Neuronal stem cell (in vitro differentiated cells): ENCODE measurements around the gene LINGO3.

Experiments used
- DNase-seq: peaks from one replicate; pipeline ENCODE4 v3.0.0-alpha.2; 2013; ENCODE audit warnings: low spot score
- H2AFZ ChIP-seq: one replicate; pipeline ENCODE4 v1.6.1; 2013; ENCODE audit warnings: mild to moderate bottlenecking, low read length, inconsistent platforms
- H2AK5ac ChIP-seq: 2 replicates; pipeline ENCODE4 v1.6.1; 2013; ENCODE audit warnings: low read depth, mild to moderate bottlenecking, inconsistent platforms, low read length, moderate library complexity, mixed read lengths
- H2BK120ac ChIP-seq: 2 replicates; pipeline ENCODE4 v1.6.1; 2013; ENCODE audit warnings: low read depth, mild to moderate bottlenecking, inconsistent platforms, low read length, moderate library complexity, mixed read lengths
- H2BK12ac ChIP-seq: one replicate; pipeline ENCODE4 v1.6.1; 2013; ENCODE audit warnings: low read length, inconsistent platforms
- H2BK15ac ChIP-seq: 2 replicates; pipeline ENCODE4 v1.6.1; 2013; ENCODE audit warnings: mild to moderate bottlenecking, low read length, inconsistent platforms, mixed read lengths
- H2BK5ac ChIP-seq: one replicate; pipeline ENCODE4 v1.6.1; 2013; ENCODE audit warnings: inconsistent platforms, mild to moderate bottlenecking, low read length, moderate library complexity
- H3K14ac ChIP-seq: one replicate; pipeline ENCODE4 v1.6.1; 2013; ENCODE audit warnings: low read length, inconsistent platforms
- H3K18ac ChIP-seq: 2 replicates; pipeline ENCODE4 v1.6.1; 2013; ENCODE audit warnings: low read length, inconsistent platforms
- H3K23ac ChIP-seq: 2 replicates; pipeline ENCODE4 v1.6.1; 2013; ENCODE audit warnings: low read depth, mild to moderate bottlenecking, mixed read lengths, low read length, inconsistent platforms; ENCODE audit not compliant: poor library complexity
- H3K27ac ChIP-seq: replicated peaks from 3 replicates; pipeline ENCODE4 v1.5.1; 2013; ENCODE audit warnings: low read length, inconsistent platforms
- H3K27me3 ChIP-seq, 3 experiments: 2 replicates each; pipeline ENCODE4 v1.6.1; 2013; ENCODE audit warnings: low read length in 3 of 3, mild to moderate bottlenecking in 2 of 3, inconsistent platforms in 1 of 3, low read depth in 1 of 3, mixed read lengths in 1 of 3, moderate library complexity in 1 of 3; ENCODE audit not compliant: control insufficient read depth in 3 of 3, insufficient read depth in 3 of 3
- H3K36me3 ChIP-seq, 2 donors: replicated peaks in 1 of 2; 2 replicates each; pipeline ENCODE4 v1.6.1; 2013; ENCODE audit warnings: low read length in 2 of 2; ENCODE audit not compliant: control insufficient read depth in 2 of 2, insufficient read depth in 2 of 2
- H3K4ac ChIP-seq: 2 replicates; pipeline ENCODE4 v1.6.1; 2013; ENCODE audit warnings: inconsistent platforms, mild to moderate bottlenecking, low read length, moderate library complexity
- H3K4me1 ChIP-seq, 2 donors: 1 replicate in 1 of 2; 2 replicates in 1 of 2; pipeline ENCODE4 v1.6.1; 2013; ENCODE audit warnings: low read length in 2 of 2, low read depth in 1 of 2; ENCODE audit not compliant: control insufficient read depth in 2 of 2, insufficient read depth in 1 of 2
- H3K4me2 ChIP-seq: one replicate; pipeline ENCODE4 v1.6.1; 2013; ENCODE audit warnings: mild to moderate bottlenecking, low read length, inconsistent platforms; ENCODE audit not compliant: insufficient read depth, poor library complexity, severe bottlenecking
- H3K4me3 ChIP-seq, 2 donors: 2 replicates each; pipeline ENCODE4 v1.5.1; 2013; ENCODE audit warnings: low read length in 2 of 2, mild to moderate bottlenecking in 2 of 2, inconsistent platforms in 1 of 2, moderate library complexity in 1 of 2
- H3K79me1 ChIP-seq: one replicate; pipeline ENCODE4 v1.6.1; 2013; ENCODE audit warnings: low read depth, mild to moderate bottlenecking, inconsistent platforms, low read length, moderate library complexity
- H3K9ac ChIP-seq: one replicate; pipeline ENCODE4 v1.6.1; 2013; ENCODE audit warnings: mild to moderate bottlenecking, low read depth, low read length, inconsistent platforms; ENCODE audit not compliant: poor library complexity
- H3K9me3 ChIP-seq, 2 donors: replicated peaks in 1 of 2; 2 replicates each; pipeline versions ENCODE3 to v1.6.1; 2013; ENCODE audit warnings: low read length in 2 of 2, mild to moderate bottlenecking in 2 of 2, inconsistent platforms in 1 of 2, low read depth in 1 of 2, mixed read lengths in 1 of 2, moderate library complexity in 1 of 2; ENCODE audit not compliant: control insufficient read depth in 2 of 2, insufficient read depth in 1 of 2
- H4K8ac ChIP-seq: one replicate; pipeline ENCODE4 v1.6.1; 2013; ENCODE audit warnings: low read depth, mild to moderate bottlenecking, inconsistent platforms, low read length, moderate library complexity
- H4K91ac ChIP-seq: one replicate; pipeline ENCODE4 v1.6.1; 2013; ENCODE audit warnings: low read length, low read depth, mild to moderate bottlenecking, inconsistent platforms; ENCODE audit not compliant: poor library complexity
- WGBS, 2 donors: extraction: QIAGEN DNeasy Blood & Tissue Kit; methylation state at CpG; one replicate each; pipeline ENCODE4 v1.1.7; 2013; ENCODE audit warnings: missing lambda C conversion rate in 2 of 2, mixed read lengths in 1 of 2; ENCODE audit not compliant: insufficient read length in 2 of 2, insufficient replicate concordance in 1 of 2; ENCODE audit errors: extremely low coverage in 2 of 2; 5-methylcytosine and 5-hydroxymethylcytosine counted together

LINGO3 gene

GRCh38 chr19:2274931-2275535, 32.9 kb downstream of the LINGO3 start:
- H3K9ac ChIP-seq: peak overlapping the region; percentile 60
- H3K79me1 ChIP-seq: peaks cover 22% of the 10 kb centered on the region
- no peak overlapping the region for H2AK5ac ChIP-seq
- H2BK120ac ChIP-seq: no peak overlapping the region
- H3K4me3 ChIP-seq: no peak overlapping the region
- peaks cover 20 to 28% of the 10 kb centered on the region in 2 donors for H3K36me3 ChIP-seq
- peaks cover 12 to 21% of the 10 kb centered on the region in 2 donors for H3K4me1 ChIP-seq
- H4K91ac ChIP-seq: no peak overlapping the region
- H3K9me3 ChIP-seq: no peaks in the 10 kb centered on the region
- WGBS, 2 donors: no CpG with 5 or more reads among the region's 16 CpGs
- peak overlapping the region; percentile 23 for H2AFZ ChIP-seq
- H3K18ac ChIP-seq: no peak overlapping the region
- no peak overlapping the region for H2BK12ac ChIP-seq
- peak overlapping the region; percentile 14 for H3K23ac ChIP-seq
- no peak overlapping the region for H3K4me2 ChIP-seq
- H3K27ac ChIP-seq: no peak overlapping the region
- no peak overlapping the region for H4K8ac ChIP-seq
- no peak for DNase-seq
- no peak overlapping the region for H3K4ac ChIP-seq
- no peak overlapping the region for H3K14ac ChIP-seq
- H2BK15ac ChIP-seq: no peak overlapping the region
- H3K27me3 ChIP-seq: no peaks in the 10 kb centered on the region
- peak overlapping the region; percentile 93 for H2BK5ac ChIP-seq

- no peak overlapping the region for H2BK15ac ChIP-seq
- H2AFZ ChIP-seq: no peak overlapping the region
- H3K79me1 ChIP-seq: peaks cover 24% of the 10 kb centered on the region
- no peak overlapping the region for H3K23ac ChIP-seq
- H2BK5ac ChIP-seq: no peak overlapping the region
- peak overlapping the region; percentile 87 for H4K91ac ChIP-seq
- H3K4me3 ChIP-seq: peak overlapping the region in 1 of 2 donors; percentile 26
- H2AK5ac ChIP-seq: no peak overlapping the region
- H3K36me3 ChIP-seq: peaks cover 20 to 28% of the 10 kb centered on the region in 2 donors
- no CpG with 5 or more reads among the region's 9 CpGs for WGBS, 2 donors
- no peak overlapping the region for H2BK120ac ChIP-seq
- H3K18ac ChIP-seq: no peak overlapping the region
- H3K4ac ChIP-seq: no peak overlapping the region
- H4K8ac ChIP-seq: no peak overlapping the region
- no peaks in the 10 kb centered on the region for H3K27me3 ChIP-seq
- H3K4me2 ChIP-seq: no peak overlapping the region
- no peak overlapping the region for H2BK12ac ChIP-seq
- no peak overlapping the region for H3K9ac ChIP-seq
- DNase-seq: no peak
- no peaks in the 10 kb centered on the region for H3K9me3 ChIP-seq
- no peak overlapping the region for H3K27ac ChIP-seq
- H3K14ac ChIP-seq: no peak overlapping the region
- peaks cover 12 to 24% of the 10 kb centered on the region in 2 donors for H3K4me1 ChIP-seq
Observed at GRCh38 chr19:2274185-2274711, 33.7 kb downstream of the LINGO3 start.

- peak overlapping the region; percentile 44 for H3K9ac ChIP-seq
- no peak overlapping the region for H2BK120ac ChIP-seq
- H3K36me3 ChIP-seq: peaks cover 20 to 28% of the 10 kb centered on the region in 2 donors
- H3K14ac ChIP-seq: no peak overlapping the region
- peak overlapping the region; percentile 11 to 65 for H3K4me3 ChIP-seq
- no CpG with 5 or more reads among the region's 45 CpGs for WGBS, 2 donors
- no peak overlapping the region for H2AFZ ChIP-seq
- no peaks in the 10 kb centered on the region for H3K27me3 ChIP-seq
- peak overlapping the region; percentile 39 for H2BK5ac ChIP-seq
- peaks cover 24% of the 10 kb centered on the region for H3K79me1 ChIP-seq
- H4K91ac ChIP-seq: peak overlapping the region; percentile 87
- peak overlapping the region; percentile 45 for H3K4me2 ChIP-seq
- H3K23ac ChIP-seq: peak overlapping the region; percentile 80
- peak; percentile 80 for DNase-seq
- H2BK12ac ChIP-seq: no peak overlapping the region
- H3K4me1 ChIP-seq: peaks cover 12 to 24% of the 10 kb centered on the region in 2 donors
- no peak overlapping the region for H2AK5ac ChIP-seq
- H2BK15ac ChIP-seq: no peak overlapping the region
- H3K4ac ChIP-seq: no peak overlapping the region
- H3K18ac ChIP-seq: peak overlapping the region; percentile 83
- H3K9me3 ChIP-seq: no peaks in the 10 kb centered on the region
- peak overlapping the region; percentile 71 for H3K27ac ChIP-seq
- H4K8ac ChIP-seq: no peak overlapping the region
Observed at GRCh38 chr19:2273356-2274184, 34.4 kb downstream of the LINGO3 start.
